Body of pancreas (tissue), 4 donors: ENCODE measurements around the gene ADAD2. TPM values are rescaled to one million over a fixed set of nuclear protein-coding genes. Genes with fewer than 3 reads are reported as not detected.

Experiments used
- ATAC-seq: fragments of 150-250 bp; one replicate; pipeline ENCODE4 v1.9.1; 2016
- DNase-seq, 4 donors: peaks; one replicate each; pipeline ENCODE4 v3.0.0-alpha.2; 2019
- H3K27ac ChIP-seq, 4 donors: fragments of 200-600 bp; sonication (generic); 1 replicate in 3 of 4; 2 replicates in 1 of 4; pipeline versions ENCODE4 v1.5.1 to v1.6.1; 2016 to 2019; ENCODE audit warnings: mild to moderate bottlenecking in 1 of 4, mixed read lengths in 1 of 4, moderate library complexity in 1 of 4
- H3K27me3 ChIP-seq, 2 donors: fragments of 200-600 bp; sonication (generic); one replicate each; pipeline ENCODE4 v1.6.0; 2016; ENCODE audit warnings: mild to moderate bottlenecking in 1 of 2
- H3K36me3 ChIP-seq, 2 donors: fragments of 200-600 bp; sonication (generic); replicated peaks in 1 of 2; 2 replicates each; pipeline ENCODE4 v1.5.1; 2016; ENCODE audit warnings: low read depth in 2 of 2; ENCODE audit not compliant: insufficient read depth in 1 of 2
- H3K4me1 ChIP-seq: fragments of 200-600 bp; sonication (generic); one replicate; pipeline ENCODE4 v1.6.0; 2016
- H3K4me3 ChIP-seq, 2 donors: fragments of 200-600 bp; sonication (generic); 1 replicate in 1 of 2; 2 replicates in 1 of 2; pipeline ENCODE4 v1.5.1; 2016 to 2019
- H3K9me3 ChIP-seq, 3 donors: fragments of 200-600 bp; sonication (generic); 1 replicate in 2 of 3; 2 replicates in 1 of 3; pipeline ENCODE4 v1.5.1; 2016
- POLR2A ChIP-seq, 3 donors: fragments of 450-650 bp; IDR thresholded peaks; one replicate each; pipeline ENCODE4 v1.6.1; 2016; ENCODE audit warnings: antibody characterized with exemption in 3 of 3, mild to moderate bottlenecking in 2 of 3
- WGBS, 2 donors: methylation state at CpG; one replicate each; pipeline ENCODE4 v1.1.5; 2017; 5-methylcytosine and 5-hydroxymethylcytosine counted together
- intact Hi-C: fragments of 100-400 bp; cut with DNase I; formaldehyde crosslinking; loops from one replicate; pipeline ENCODE4 v1.15.1; 2023
- total RNA-seq, 2 donors: library from RNA; depleted of rRNA; stranded (reverse); fragments of >200 nt; gene quantifications; one replicate each; pipeline ENCODE4 v1.1.0, GENCODE V29; 2016
- TF ChIP-seq, protein P1 (sequence below), 7 experiments: fragments of 450-650 bp in 4 of 7; fragments of 200-600 bp in 3 of 7; sonication (generic) in 3 of 7; IDR thresholded peaks; one replicate each; pipeline ENCODE4 v1.5.1; 2016 to 2019; ENCODE audit warnings: antibody characterized with exemption in 7 of 7

ADAD2 gene
- total RNA-seq, 2 donors from 2014 or later: 4.0 TPM; not detected in 1

DNA sequence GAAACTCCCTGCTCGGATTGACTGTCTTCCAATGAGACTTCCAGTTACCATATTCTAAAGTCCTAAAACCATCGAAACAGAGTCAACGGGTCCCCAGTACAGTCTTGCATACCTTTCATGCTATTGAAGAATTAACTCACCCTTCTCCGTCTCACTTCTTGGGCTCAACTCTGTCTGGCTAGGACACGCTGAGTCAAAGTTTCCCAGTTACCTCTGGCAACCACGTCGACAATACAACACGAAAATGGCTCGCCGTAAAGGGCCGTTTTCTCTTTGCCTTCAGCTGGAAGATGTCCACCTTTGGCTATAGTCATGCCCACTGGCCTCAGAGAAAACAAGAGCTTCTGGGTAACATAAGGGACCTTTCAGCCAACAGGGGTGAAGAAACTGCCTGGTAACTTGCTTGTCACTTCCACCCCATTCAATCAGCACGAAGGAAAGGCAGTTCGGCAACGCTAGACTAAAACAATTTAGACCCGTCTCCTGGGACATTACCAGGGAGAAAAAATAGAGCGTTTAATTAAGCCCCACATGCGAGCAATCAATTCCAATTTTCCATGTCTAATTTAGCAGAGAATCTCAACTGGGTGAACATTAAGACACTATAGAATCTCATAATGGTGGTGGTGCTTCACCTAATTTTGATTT, 27.3 kb downstream of the ADAD2 start:
- H3K36me3 ChIP-seq: no peaks in the 10 kb centered on the region
- 65 to 72% methylated on average over 17 of the region's 17 CpGs for WGBS, 2 donors
- DNase-seq: no peak
- no peak for ATAC-seq
- H3K27ac ChIP-seq: no peak overlapping the region
- H3K9me3 ChIP-seq: no peaks in the 10 kb centered on the region
- intact Hi-C loops: no loop called here
- H3K4me3 ChIP-seq: no peak overlapping the region
- H3K27me3 ChIP-seq: no peaks in the 10 kb centered on the region
- no peaks in the 10 kb centered on the region for H3K4me1 ChIP-seq
- TF ChIP-seq POLR2A (IDR thresholded peaks at IDR 0.05): no peak
- TF ChIP-seq, protein P1, sequence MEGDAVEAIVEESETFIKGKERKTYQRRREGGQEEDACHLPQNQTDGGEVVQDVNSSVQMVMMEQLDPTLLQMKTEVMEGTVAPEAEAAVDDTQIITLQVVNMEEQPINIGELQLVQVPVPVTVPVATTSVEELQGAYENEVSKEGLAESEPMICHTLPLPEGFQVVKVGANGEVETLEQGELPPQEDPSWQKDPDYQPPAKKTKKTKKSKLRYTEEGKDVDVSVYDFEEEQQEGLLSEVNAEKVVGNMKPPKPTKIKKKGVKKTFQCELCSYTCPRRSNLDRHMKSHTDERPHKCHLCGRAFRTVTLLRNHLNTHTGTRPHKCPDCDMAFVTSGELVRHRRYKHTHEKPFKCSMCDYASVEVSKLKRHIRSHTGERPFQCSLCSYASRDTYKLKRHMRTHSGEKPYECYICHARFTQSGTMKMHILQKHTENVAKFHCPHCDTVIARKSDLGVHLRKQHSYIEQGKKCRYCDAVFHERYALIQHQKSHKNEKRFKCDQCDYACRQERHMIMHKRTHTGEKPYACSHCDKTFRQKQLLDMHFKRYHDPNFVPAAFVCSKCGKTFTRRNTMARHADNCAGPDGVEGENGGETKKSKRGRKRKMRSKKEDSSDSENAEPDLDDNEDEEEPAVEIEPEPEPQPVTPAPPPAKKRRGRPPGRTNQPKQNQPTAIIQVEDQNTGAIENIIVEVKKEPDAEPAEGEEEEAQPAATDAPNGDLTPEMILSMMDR (IDR thresholded peaks at IDR 0.05): no peak

DNA sequence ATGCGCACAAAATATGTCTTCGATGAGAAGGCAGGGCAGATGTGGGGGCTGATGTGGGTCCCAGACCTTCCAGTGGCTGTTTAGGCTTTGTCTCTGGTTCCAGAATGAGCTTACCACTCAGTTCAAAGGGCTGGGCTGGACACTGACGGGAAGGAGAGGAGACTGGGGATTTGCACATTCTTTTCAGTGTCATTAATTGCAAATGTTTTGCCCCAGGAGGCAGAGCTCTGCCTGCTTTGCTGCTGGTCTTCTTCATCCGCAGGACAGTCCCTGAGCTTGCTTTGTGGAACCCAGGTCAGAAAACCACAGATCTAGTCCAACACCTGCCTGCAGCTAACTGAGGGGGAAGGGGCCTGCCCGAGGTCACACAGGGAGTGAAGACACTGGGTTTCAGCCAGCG, 28.0 kb downstream of the ADAD2 start:
- Histone ChIP-seq H3K27ac (no peak overlapping the region), H3K9me3 (no peaks in the 10 kb centered on the region), H3K27me3 (no peaks in the 10 kb centered on the region), H3K4me1 (no peaks in the 10 kb centered on the region), H3K4me3 (no peak overlapping the region), H3K36me3 (no peaks in the 10 kb centered on the region)
- no peak for ATAC-seq
- TF ChIP-seq POLR2A (IDR thresholded peaks at IDR 0.05): no peak
- TF ChIP-seq, protein P1 (IDR thresholded peaks at IDR 0.05): no peak
- 56 to 61% methylated on average over 6 of the region's 6 CpGs for WGBS, 2 donors
- DNase-seq: no peak
- intact Hi-C loops: no loop called here

DNA sequence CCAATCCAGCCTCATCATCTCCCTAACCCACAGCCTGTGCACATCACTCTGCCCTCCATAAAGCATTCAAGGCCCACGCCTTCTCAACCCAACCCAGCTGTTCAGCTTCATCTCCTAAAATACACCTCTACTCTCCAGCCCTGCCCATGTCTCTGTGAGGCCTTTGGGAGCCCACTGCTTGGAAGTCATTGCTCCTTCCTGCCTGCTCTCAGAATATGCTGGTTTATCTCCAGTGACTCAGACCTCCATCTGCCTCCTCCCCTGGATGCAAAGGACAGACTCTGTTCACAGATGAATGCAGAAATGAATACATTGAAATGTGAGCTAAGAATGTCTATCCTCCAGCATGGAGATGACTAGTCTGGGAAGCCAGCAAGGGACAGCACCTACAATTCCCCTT, 29.9 kb downstream of the ADAD2 start:
- intact Hi-C loops: no loop called here
- no peak for TF ChIP-seq POLR2A (IDR thresholded peaks at IDR 0.05)
- TF ChIP-seq, protein P1 (IDR thresholded peaks at IDR 0.05): no peak
- WGBS, 2 donors: 83 to 95% methylated on average over 1 of the region's 1 CpG
- ATAC-seq (no peak), DNase-seq (no peak)
- no peaks in the 10 kb centered on the region for H3K27me3 ChIP-seq
- no peaks in the 10 kb centered on the region for H3K36me3 ChIP-seq
- no peaks in the 10 kb centered on the region for H3K4me1 ChIP-seq
- no peak overlapping the region for H3K4me3 ChIP-seq
- no peak overlapping the region for H3K27ac ChIP-seq
- no peaks in the 10 kb centered on the region for H3K9me3 ChIP-seq

DNA sequence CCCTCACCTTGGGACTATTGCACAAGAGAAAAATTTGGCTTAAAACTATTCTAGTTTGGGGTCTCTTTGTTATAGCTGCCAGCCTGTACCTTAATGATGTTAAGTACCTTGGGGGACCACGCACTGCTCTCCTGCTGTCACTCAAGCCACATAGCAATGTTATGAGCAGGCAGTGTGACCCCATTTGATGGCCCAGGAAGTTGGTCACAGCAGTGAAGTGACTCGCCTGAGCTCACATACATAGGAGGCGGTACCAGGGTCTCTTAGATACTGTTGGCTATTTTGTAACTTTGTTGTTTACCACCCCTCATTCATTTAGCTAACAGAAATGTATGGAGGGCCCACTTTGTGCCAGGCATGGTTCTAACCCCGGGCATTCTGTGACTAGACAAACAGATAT, 32.5 kb downstream of the ADAD2 start:
- intact Hi-C loops: no loop called here
- no peaks in the 10 kb centered on the region for H3K27me3 ChIP-seq

More for the DNA sequence above, 32.5 kb downstream of the ADAD2 start:
- DNase-seq: no peak
- WGBS, 2 donors: 65 to 71% methylated on average over 4 of the region's 4 CpGs
- ATAC-seq: no peak
- H3K9me3 ChIP-seq: no peaks in the 10 kb centered on the region
- TF ChIP-seq POLR2A (IDR thresholded peaks at IDR 0.05): no peak
- TF ChIP-seq, protein P1 (IDR thresholded peaks at IDR 0.05): no peak
- H3K36me3 ChIP-seq: no peaks in the 10 kb centered on the region
- H3K4me1 ChIP-seq: no peaks in the 10 kb centered on the region
- no peak overlapping the region for H3K27ac ChIP-seq
- H3K4me3 ChIP-seq: no peak overlapping the region
